OCI-LY3 (cell line): ENCODE measurements around the gene RNF166.

Source experiments
- H2AFZ ChIP-seq: fragments of 200-600, 300-600 bp; shearing (Covaris generic); 2 replicates; pipeline ENCODE4 v1.6.0; 2014; ENCODE audit warnings: antibody characterized with exemption, low read depth, low read length
- H3K27ac ChIP-seq: fragments of 200-600, 300-600 bp; sonication (generic); 2 replicates; pipeline ENCODE4 v1.5.1; 2014; ENCODE audit warnings: mild to moderate bottlenecking, low read length, moderate library complexity, mixed read lengths
- H3K27me3 ChIP-seq: fragments of 200-600, 300-600 bp; sonication (generic); 2 replicates; pipeline ENCODE4 v1.6.1; 2014; ENCODE audit warnings: low read depth, low read length, mixed read lengths
- H3K36me3 ChIP-seq: fragments of 200-600, 300-600 bp; sonication (generic); replicated peaks from 2 replicates; pipeline ENCODE3; 2014; ENCODE audit warnings: low read depth, low read length, mixed read lengths
- H3K4me1 ChIP-seq: fragments of 300-600, 200-600 bp; sonication (generic); 2 replicates; pipeline ENCODE4 v1.6.1; 2014; ENCODE audit warnings: low read length, mixed read lengths
- H3K4me2 ChIP-seq: fragments of 200-600, 300-600 bp; sonication (generic); 2 replicates; pipeline ENCODE4 v1.6.1; 2014; ENCODE audit warnings: low read length, mixed read lengths
- H3K4me3 ChIP-seq: fragments of 300-600, 200-600 bp; sonication (generic); 2 replicates; pipeline ENCODE4 v1.5.1; 2014; ENCODE audit warnings: antibody characterized with exemption, mild to moderate bottlenecking, low read length, moderate library complexity
- H3K79me2 ChIP-seq: fragments of 300-600, 200-600 bp; shearing (Covaris generic); 2 replicates; pipeline ENCODE4 v1.6.1; 2014; ENCODE audit warnings: mild to moderate bottlenecking, low read length, mixed read lengths
- H3K9ac ChIP-seq: fragments of 300-600, 200-600 bp; shearing (Covaris generic); 2 replicates; pipeline ENCODE4 v1.6.0; 2014; ENCODE audit warnings: mild to moderate bottlenecking, low read length, moderate library complexity
- H3K9me3 ChIP-seq: fragments of 200-600, 300-600 bp; shearing (Covaris generic); 2 replicates; pipeline ENCODE4 v1.6.1; 2014; ENCODE audit warnings: low read length, mixed read lengths; ENCODE audit not compliant: insufficient read depth
- H4K20me1 ChIP-seq: fragments of 200-600, 300-600 bp; sonication (generic); 2 replicates; pipeline ENCODE4 v1.6.1; 2016; ENCODE audit warnings: low read length, mixed read lengths; ENCODE audit not compliant: insufficient read depth
- EZH2phosphoT487 ChIP-seq: fragments of 200-600 bp; shearing (Covaris generic); IDR thresholded peaks from 2 replicates; pipeline ENCODE4 v1.6.1; 2018; ENCODE audit warnings: antibody characterized with exemption, mixed run types, low read depth
- TF ChIP-seq, protein P1 (sequence below): fragments of 200-600, 300-600 bp; sonication (generic); IDR thresholded peaks from 2 replicates; pipeline ENCODE4 v1.5.1; 2014; ENCODE audit warnings: antibody characterized with exemption, low read length, low read depth

RNF166 gene

DNA sequence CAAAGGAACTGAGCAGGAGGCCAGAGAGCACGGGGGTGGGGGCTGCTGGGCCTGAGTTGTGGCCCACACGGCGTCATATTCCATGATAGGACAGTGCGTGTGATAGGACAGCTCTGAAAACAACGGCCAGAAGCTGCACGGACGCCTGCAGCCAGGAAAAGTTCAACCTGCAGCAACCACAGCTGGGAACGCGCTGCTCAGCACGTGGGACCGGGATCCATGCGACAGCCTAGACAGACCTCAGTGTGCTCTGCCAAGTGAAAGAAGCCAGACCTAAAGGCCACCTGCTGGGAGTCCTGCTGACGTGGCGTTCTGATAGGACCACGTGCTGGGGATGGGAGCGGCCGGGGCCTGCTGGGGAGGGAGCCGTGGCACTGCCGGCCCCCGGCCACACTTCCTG is 21.7 kb upstream of the RNF166 start:
- no peak overlapping the region for H3K27ac ChIP-seq
- H3K36me3 ChIP-seq: peaks cover 8% of the 10 kb centered on the region
- TF ChIP-seq EZH2phosphoT487: no peak
- TF ChIP-seq, protein P1, sequence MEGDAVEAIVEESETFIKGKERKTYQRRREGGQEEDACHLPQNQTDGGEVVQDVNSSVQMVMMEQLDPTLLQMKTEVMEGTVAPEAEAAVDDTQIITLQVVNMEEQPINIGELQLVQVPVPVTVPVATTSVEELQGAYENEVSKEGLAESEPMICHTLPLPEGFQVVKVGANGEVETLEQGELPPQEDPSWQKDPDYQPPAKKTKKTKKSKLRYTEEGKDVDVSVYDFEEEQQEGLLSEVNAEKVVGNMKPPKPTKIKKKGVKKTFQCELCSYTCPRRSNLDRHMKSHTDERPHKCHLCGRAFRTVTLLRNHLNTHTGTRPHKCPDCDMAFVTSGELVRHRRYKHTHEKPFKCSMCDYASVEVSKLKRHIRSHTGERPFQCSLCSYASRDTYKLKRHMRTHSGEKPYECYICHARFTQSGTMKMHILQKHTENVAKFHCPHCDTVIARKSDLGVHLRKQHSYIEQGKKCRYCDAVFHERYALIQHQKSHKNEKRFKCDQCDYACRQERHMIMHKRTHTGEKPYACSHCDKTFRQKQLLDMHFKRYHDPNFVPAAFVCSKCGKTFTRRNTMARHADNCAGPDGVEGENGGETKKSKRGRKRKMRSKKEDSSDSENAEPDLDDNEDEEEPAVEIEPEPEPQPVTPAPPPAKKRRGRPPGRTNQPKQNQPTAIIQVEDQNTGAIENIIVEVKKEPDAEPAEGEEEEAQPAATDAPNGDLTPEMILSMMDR: no peak
- no peak overlapping the region for H3K4me2 ChIP-seq
- no peaks in the 10 kb centered on the region for H3K9me3 ChIP-seq
- peaks cover 4% of the 10 kb centered on the region; the same call in 1 of the 2 replicates for H4K20me1 ChIP-seq
- H3K79me2 ChIP-seq: no peaks in the 10 kb centered on the region
- no peaks in the 10 kb centered on the region for H3K27me3 ChIP-seq
- H3K4me3 ChIP-seq: no peak overlapping the region
- no peak overlapping the region for H2AFZ ChIP-seq
- no peak overlapping the region for H3K9ac ChIP-seq
- H3K4me1 ChIP-seq: no peaks in the 10 kb centered on the region

DNA sequence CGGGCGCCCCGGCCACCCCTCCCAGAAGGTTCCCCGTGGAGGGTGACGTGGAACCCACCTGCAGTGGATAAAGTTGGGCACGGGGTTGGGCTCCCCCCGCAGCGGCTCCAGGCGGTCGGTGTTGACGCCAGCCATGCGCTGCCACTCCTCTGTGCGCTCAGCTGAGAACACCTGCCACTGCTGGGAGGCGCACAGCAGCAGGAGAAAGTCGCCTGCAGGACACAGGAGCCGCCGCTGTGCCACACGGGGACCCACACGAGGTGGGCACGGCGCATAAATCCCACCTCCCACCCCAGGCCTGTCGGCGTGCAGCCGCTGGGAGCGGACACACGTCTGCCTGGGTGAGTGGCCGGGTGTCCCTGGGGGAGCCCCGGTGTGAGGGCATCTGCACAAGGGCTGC is 20.8 kb upstream of the RNF166 start:
- no peaks in the 10 kb centered on the region for H3K4me1 ChIP-seq
- H3K27me3 ChIP-seq: no peaks in the 10 kb centered on the region
- H2AFZ ChIP-seq: no peak overlapping the region
- no peak overlapping the region for H3K4me3 ChIP-seq
- H3K9me3 ChIP-seq: no peaks in the 10 kb centered on the region
- peaks cover 8% of the 10 kb centered on the region for H3K36me3 ChIP-seq
- H3K4me2 ChIP-seq: no peak overlapping the region
- H3K9ac ChIP-seq: no peak overlapping the region
- H4K20me1 ChIP-seq: no peaks in the 10 kb centered on the region
- no peaks in the 10 kb centered on the region for H3K79me2 ChIP-seq
- no peak for TF ChIP-seq EZH2phosphoT487
- TF ChIP-seq, protein P1: no peak
- no peak overlapping the region for H3K27ac ChIP-seq

DNA sequence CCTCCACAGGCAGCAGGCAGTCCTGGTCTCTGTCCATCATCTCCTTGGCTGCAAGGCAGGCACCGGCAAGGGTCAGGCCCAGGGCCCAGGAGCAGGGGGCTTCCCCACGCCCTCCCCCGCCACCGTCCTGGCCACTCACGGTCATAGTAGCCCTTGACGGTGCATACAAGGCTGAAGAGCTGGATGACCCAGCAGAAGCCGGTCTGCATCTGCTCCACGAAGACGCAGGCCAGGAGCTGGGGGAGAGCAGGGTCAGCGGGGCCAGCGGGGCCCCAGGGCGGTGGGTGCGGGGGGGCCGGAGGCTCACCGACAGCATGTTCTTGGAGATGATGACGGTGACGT is 20.2 kb upstream of the RNF166 start:
- Histone ChIP-seq H2AFZ (no peak overlapping the region), H3K4me2 (no peak overlapping the region), H4K20me1 (no peaks in the 10 kb centered on the region), H3K9ac (no peak overlapping the region), H3K79me2 (no peaks in the 10 kb centered on the region), H3K36me3 (peaks cover 8% of the 10 kb centered on the region), H3K27me3 (no peaks in the 10 kb centered on the region), H3K27ac (no peak overlapping the region), H3K9me3 (no peaks in the 10 kb centered on the region), H3K4me3 (no peak overlapping the region), H3K4me1 (no peaks in the 10 kb centered on the region)
- TF ChIP-seq, protein P1: no peak
- TF ChIP-seq EZH2phosphoT487: no peak

DNA sequence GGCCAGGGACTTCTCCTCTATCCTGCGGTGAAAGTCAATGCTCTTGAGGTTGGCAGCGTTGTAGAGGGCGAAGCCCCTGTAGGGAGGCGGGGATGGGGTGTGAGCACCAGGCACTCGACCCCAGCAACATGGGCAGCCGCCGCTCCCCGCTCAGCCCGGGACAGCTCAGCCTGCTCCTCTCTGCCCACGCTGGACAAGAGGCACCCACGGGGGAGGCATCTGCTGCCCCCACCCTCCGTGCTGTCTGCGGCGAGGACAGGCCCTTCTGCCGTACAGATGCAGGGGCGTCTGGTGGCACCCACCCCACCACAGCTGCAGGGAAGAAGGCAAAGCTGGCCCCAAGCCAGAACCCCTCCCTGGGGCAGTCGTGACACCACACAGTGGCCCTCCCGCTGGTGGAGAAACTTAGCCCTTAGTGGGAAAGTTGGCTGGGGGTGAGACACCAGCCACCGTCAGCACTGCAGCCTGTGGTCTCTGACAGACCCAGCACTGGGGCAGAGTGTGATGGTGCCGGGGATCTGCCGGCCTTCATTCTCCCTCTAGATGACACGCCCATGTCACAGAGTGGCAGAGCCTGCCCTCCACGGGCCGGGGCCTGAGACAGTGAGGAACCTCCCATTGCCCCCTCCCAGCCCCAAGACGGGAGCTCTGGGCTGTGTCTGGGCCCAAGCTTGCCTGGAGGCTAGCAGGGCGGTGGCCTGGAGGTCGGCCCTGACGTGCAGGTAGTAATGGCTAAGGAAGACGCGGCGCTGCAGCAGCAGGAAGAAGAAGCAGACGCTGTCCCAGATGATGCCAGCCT is 19.6 kb upstream of the RNF166 start:
- H3K36me3 ChIP-seq: peaks cover 10% of the 10 kb centered on the region
- no peak overlapping the region for H3K4me3 ChIP-seq
- H2AFZ ChIP-seq: no peak overlapping the region
- no peak overlapping the region for H3K9ac ChIP-seq
- H3K27me3 ChIP-seq: no peaks in the 10 kb centered on the region
- TF ChIP-seq EZH2phosphoT487: no peak
- TF ChIP-seq, protein P1: no peak
- H3K9me3 ChIP-seq: no peaks in the 10 kb centered on the region
- no peaks in the 10 kb centered on the region for H3K79me2 ChIP-seq
- no peaks in the 10 kb centered on the region for H4K20me1 ChIP-seq
- H3K27ac ChIP-seq: no peak overlapping the region
- no peak overlapping the region for H3K4me2 ChIP-seq
- H3K4me1 ChIP-seq: no peaks in the 10 kb centered on the region
